Mucosa of stomach (tissue), 1 donor: ENCODE data around the gene WSCD2.

Experiments used
- H3K27me3 ChIP-seq: one replicate; pipeline ENCODE4 v1.7.0; 2013; ENCODE audit warnings: mild to moderate bottlenecking, low read length; ENCODE audit not compliant: control insufficient read depth, insufficient read depth
- H3K36me3 ChIP-seq: one replicate; pipeline ENCODE4 v1.7.0; 2013; ENCODE audit warnings: low read length; ENCODE audit not compliant: control insufficient read depth, insufficient read depth
- H3K4me1 ChIP-seq: one replicate; pipeline ENCODE4 v1.7.0; 2013; ENCODE audit warnings: mild to moderate bottlenecking, low read length; ENCODE audit not compliant: control insufficient read depth, insufficient read depth
- H3K4me3 ChIP-seq: one replicate; pipeline ENCODE4 v1.7.0; 2013; ENCODE audit warnings: low read length
- H3K9ac ChIP-seq: one replicate; pipeline ENCODE4 v1.7.0; 2013; ENCODE audit warnings: mild to moderate bottlenecking, low read length, moderate library complexity
- H3K9me3 ChIP-seq: one replicate; pipeline ENCODE4 v1.7.0; 2013; ENCODE audit warnings: mild to moderate bottlenecking, low read length, moderate library complexity; ENCODE audit not compliant: control insufficient read depth
- donor health status: Pancreatic carcinoma.

WSCD2 gene

DNA sequence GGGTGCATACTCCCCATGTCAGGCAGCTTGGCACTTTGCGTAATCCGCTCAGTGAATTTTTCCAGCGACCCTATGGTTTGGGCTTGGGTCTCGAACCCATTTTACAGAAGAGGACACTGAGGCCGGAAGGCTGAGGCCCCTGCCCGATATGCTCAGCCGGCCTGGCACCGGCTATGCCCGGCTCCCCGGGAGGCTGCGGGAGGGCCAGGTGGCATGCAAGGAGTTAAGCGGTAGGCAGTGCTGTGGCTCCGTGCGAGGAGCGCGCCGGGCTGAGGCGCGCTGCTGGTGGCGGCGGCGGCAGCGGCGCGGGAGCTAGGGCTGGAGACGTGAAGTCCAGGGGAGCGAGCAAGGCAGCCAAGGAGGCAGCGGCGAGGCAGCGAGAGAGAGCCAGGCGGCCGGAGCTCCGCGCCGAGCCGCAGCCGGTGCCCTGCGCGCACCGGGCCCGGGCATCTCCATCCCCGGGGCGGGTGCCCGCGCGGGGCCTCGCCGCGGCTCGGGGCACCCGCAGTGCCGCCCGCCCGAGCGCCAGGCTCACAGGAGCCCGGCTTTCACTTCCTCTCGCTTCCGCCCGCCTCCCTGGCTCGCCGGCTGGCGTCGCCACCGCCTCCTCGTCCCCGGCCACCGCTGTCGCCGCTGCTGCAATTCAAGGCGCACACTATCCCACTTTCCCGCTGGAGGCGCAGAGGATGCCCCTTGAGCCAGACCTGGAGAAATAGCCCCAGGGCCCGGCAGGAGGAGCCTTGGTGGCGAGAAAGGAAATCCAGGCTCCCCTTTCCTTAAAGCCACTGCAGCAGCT lies at the start of gene WSCD2:
WSCD2 (plus strand) TSS at position 272 of the 796 bp plus-strand sequence. CDS start 66,545 bp downstream, outside the sequence.
- peak within 1 kb of the TSS; percentile 61 for H3K9ac ChIP-seq
- peaks cover 7% of the 10 kb centered on the region for H3K27me3 ChIP-seq
- H3K4me1 ChIP-seq: peaks cover 9% of the 10 kb centered on the region
- peak within 1 kb of the TSS; percentile 42 for H3K4me3 ChIP-seq
- H3K9me3 ChIP-seq: no peaks in the 10 kb centered on the region
- H3K36me3 ChIP-seq: no peaks in the 10 kb centered on the region

DNA sequence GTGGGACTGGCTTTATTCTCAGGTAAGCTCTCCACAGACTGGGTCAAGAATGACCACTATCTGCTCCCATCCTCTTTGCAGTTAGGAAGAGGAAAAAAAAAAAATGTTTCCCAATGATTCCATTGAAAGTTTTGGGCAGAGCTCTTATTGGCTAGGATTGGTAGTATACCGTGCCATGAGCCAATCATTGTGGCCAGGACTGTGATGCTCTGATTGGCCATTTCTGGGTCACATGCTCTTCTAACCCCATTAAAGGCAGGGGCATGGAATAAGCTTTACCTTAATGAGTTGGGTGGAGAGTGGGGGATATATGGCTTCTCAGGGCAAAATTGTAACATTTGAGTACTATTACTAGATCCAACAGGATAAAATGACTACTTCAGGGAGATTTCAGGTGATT lies 49.4 kb upstream of the WSCD2 start:
- no peaks in the 10 kb centered on the region for H3K36me3 ChIP-seq
- H3K4me3 ChIP-seq: no peak overlapping the region
- H3K4me1 ChIP-seq: no peaks in the 10 kb centered on the region
- no peaks in the 10 kb centered on the region for H3K9me3 ChIP-seq
- H3K27me3 ChIP-seq: no peaks in the 10 kb centered on the region
- H3K9ac ChIP-seq: no peak overlapping the region

DNA sequence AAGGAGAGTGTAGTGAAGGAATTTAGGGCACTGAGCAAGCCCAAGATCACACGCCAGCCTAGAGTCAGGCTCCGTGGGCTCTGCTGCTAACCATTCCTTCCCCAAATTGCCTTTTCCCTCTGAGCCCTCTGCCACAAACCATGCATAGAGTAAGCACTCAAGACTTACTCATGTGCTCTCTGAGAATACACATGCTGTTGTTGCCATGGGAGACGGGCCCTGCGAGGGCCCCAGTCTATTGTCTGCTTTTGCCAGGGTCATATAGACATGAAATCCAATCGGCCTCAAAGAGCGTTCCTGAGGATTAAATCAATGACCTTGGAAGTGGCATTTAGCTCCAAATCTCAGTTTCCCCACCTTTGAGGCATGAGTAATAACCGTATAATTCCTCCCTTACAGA lies 48.7 kb upstream of the WSCD2 start:
- Histone ChIP-seq H3K9ac (no peak overlapping the region), H3K4me3 (no peak overlapping the region), H3K9me3 (no peaks in the 10 kb centered on the region)

DNA sequence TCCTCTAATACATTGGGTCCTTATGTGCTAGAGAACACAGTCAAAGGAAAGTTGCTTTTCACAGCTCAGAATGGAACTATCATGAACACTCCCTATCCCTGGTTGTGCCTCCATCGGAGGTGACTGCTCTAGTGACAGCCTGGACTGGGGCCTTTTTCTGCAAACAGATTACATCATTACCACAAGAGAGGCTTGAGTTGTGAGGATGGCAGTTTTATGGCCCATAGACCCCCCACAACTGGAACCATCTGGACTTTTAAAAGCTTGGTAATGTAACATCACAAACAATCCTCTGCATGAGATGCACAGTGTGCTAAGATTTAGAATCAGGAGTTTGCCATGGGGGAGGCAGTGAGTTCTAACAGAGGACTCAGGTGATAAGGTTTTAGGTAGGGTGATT lies 46.6 kb upstream of the WSCD2 start:
- Histone ChIP-seq H3K9me3 (no peaks in the 10 kb centered on the region), H3K4me3 (no peak overlapping the region), H3K27me3 (no peaks in the 10 kb centered on the region), H3K9ac (no peak overlapping the region), H3K36me3 (no peaks in the 10 kb centered on the region), H3K4me1 (no peaks in the 10 kb centered on the region)

More for the DNA sequence above, 48.7 kb upstream of the WSCD2 start:
- Histone ChIP-seq H3K4me1 (no peaks in the 10 kb centered on the region), H3K27me3 (no peaks in the 10 kb centered on the region), H3K36me3 (no peaks in the 10 kb centered on the region)

DNA sequence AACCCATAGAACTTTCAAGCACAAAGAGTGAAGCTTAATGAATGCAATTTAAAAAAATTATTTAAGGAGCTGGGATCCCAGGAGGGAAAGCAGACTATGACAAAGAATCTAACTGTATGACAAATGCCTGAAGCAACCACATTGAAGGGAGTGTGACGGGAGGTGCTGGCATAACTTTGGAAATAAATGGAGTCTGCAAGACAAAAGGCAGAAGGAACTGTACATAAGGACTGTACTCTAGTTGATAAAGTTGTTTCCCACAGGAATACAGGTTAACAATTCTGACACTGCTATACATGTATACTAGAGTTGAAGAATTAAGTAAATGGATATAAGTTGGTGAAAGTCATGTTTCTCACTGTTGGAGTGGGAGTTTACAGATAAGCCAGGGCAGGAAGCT lies 41.2 kb upstream of the WSCD2 start:
- no peak overlapping the region for H3K9ac ChIP-seq
- no peaks in the 10 kb centered on the region for H3K36me3 ChIP-seq
- peaks cover 6% of the 10 kb centered on the region for H3K27me3 ChIP-seq
- no peaks in the 10 kb centered on the region for H3K9me3 ChIP-seq
- H3K4me3 ChIP-seq: no peak overlapping the region
- no peaks in the 10 kb centered on the region for H3K4me1 ChIP-seq

DNA sequence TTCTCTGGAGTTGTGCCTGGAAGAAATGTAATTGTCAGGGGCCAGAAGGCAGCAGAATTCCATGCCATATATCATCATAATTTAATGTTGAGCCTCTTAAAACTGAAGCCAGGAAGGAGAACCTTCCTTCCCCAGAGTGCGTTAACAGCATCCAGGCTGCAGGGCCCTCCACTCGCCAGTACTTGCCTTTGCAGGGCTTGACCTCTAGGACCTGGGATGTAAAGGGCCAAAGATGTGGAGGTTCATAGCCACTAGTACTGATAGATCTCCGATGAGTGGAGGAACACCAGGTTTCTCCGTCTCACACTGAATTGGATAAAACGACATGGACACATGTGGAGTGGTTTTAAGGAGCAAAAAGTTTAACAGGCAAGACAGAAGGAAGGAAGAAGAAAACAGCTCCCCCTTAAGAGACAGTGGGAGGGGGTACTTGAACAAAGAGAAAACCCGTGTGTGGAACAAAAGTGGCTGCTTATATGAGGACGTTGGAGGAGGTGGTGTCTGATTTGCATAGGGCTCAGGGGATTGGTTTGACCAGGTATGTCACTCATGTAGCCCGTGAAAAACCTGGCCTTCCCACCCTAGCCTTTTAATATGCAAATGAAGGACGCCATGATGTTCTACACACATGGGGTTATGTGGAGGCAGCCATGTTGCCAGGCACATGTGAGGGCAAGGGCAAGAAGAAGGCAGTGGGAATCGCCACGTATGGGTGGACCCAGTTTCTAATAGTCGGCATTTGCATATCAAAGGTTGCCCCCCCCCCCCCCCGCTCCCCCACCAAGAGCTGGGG lies 38.8 kb upstream of the WSCD2 start:
- H3K27me3 ChIP-seq: peaks cover 6% of the 10 kb centered on the region
- no peaks in the 10 kb centered on the region for H3K4me1 ChIP-seq
- H3K9ac ChIP-seq: no peak overlapping the region
- H3K9me3 ChIP-seq: no peaks in the 10 kb centered on the region
- no peaks in the 10 kb centered on the region for H3K36me3 ChIP-seq
- no peak overlapping the region for H3K4me3 ChIP-seq

DNA sequence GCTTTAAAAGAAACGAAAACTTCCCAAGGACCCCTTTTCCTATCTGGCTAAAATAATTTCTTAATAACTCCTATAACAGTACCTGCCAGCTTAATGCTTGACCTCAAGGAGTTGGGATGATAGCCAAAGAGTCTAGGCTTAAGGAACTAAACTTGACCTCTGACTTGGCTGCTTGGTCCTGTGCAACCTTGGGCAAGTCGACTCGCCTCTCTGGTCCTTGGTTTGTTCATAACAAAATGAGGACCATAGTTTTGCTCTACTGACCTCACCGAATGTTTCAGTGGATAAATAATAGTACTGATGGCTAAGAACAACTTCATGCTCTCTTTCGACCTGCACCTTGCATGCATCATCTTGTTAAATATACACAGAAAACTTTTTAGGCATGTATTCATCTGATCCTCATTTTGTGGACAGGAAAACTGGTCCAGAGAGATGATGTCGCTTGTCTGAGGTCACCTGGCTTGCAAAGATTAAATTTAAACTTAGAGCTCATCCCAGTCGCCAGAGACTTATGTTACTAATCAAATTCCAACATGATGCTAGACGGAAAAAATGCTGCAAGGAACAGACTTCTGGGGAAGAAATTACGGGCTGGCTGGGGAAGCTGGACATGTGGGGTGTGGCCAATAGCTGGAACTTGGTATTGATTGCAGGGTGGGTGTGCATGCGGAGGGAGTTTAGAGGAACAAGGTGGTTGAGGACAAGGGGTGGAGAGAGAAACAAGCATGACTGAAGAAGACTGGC lies 38.0 kb upstream of the WSCD2 start:
- Histone ChIP-seq H3K4me3 (no peak overlapping the region), H3K36me3 (no peaks in the 10 kb centered on the region), H3K9me3 (no peaks in the 10 kb centered on the region), H3K27me3 (peaks cover 6% of the 10 kb centered on the region), H3K4me1 (no peaks in the 10 kb centered on the region), H3K9ac (no peak overlapping the region)

DNA sequence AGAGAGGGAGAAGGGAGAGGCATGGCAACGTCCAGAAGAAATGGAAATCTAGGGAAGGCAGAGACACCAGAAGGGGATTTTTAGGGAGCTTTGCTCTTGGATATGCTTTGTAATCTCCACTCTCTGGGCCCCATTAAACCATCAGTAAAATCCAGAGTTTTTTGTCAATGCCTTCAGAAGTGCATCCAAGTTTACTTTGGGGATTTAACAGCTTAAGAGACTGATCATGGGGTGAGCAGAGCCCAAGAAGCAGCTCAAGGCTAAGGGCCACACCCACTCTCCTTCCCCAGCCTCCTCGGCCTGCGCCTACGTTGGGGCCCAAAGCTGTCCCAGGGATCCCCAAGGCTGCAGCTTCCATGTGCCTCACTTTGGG lies 37.4 kb upstream of the WSCD2 start:
- H3K9ac ChIP-seq: no peak overlapping the region
- no peak overlapping the region for H3K4me3 ChIP-seq
- H3K36me3 ChIP-seq: no peaks in the 10 kb centered on the region
- H3K9me3 ChIP-seq: no peaks in the 10 kb centered on the region
- H3K27me3 ChIP-seq: peaks cover 6% of the 10 kb centered on the region
- no peaks in the 10 kb centered on the region for H3K4me1 ChIP-seq

DNA sequence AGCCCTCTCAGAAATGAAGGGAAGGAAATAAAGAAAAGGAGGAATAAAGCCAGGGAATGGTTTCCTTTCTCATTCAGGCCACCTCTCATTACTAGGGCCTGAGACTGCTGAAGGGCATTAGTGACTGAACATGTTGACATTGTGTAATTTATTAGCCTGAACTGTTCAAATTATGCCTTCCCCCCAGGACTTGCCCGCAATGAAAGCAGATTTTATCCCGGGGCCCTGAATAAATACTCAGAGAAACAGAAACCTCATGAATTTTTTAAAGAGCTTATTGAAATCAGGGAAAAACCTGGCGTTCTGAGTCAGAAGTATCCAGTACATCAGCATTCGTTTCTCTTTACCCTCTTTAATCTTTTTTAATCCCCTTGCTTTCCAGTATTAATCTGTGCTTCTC lies 35.9 kb upstream of the WSCD2 start:
- no peak overlapping the region for H3K9ac ChIP-seq
- peaks cover 6% of the 10 kb centered on the region for H3K27me3 ChIP-seq
- H3K9me3 ChIP-seq: no peaks in the 10 kb centered on the region
- no peak overlapping the region for H3K4me3 ChIP-seq
- no peaks in the 10 kb centered on the region for H3K36me3 ChIP-seq
- no peaks in the 10 kb centered on the region for H3K4me1 ChIP-seq

DNA sequence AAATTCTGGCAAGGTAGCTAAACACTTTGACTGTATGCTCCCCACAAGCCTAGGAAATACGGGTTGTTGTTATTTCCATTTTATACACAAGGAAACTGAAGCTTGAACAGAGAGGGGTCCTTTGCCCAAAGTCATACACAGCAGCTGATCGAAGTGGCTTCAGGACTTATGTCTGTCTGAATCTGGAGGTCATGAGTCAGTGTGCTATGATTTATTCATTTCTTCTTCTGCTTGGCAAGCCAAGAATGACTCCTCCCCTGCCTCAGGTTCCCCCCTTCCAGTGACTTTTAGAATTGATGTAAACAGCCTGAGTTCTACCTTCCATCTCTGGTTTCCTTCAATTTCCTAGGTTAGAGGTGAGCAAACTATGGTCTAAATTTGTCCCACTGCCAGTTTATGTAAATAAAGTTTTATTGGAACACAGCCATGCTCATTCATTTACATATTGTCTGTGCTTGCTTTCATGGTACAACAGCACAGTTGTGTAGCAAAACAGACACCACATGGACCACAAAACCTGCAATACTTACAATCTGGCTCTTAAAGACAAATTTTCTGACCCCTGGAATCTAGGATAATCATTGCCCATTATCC lies 34.9 kb upstream of the WSCD2 start:
- H3K9ac ChIP-seq: no peak overlapping the region
- no peaks in the 10 kb centered on the region for H3K9me3 ChIP-seq
- H3K4me1 ChIP-seq: no peaks in the 10 kb centered on the region
- H3K36me3 ChIP-seq: no peaks in the 10 kb centered on the region
- peaks cover 6% of the 10 kb centered on the region for H3K27me3 ChIP-seq
- H3K4me3 ChIP-seq: no peak overlapping the region

DNA sequence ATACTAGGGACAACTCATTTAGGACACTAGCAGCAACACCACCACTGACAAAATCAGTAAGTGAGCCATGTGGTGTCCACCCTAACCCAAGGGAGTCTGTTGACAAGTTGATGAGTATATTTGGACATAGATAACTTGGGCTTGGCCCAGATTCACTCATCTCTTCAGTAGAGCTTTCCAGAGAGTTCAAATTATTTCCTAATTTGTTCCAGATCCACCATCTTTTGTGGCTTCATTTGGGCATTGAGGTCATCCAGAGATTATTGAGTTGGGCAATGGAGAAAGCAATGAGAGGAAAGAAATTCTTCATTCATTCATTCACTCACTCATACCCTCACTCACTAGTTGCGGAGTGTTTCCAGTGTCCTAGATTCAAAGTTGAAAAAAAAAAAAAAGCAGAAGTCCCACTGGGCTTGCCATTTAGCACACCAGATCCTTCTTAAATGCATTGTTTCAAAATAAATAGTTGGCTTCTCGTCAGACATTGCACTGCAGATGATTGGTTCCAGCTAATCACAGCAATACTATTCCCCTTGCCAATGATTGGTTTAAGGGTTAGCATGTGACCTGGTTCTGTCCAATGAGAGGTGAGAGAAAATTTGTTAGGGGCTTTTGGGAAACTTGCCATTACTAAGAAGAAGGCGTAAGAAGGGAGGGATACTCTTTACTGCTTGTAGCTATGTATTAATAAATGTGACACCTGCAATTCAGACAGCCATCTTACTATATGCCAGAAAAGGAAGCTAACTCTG lies 31.8 kb upstream of the WSCD2 start:
- Histone ChIP-seq H3K4me3 (no peak overlapping the region), H3K27me3 (no peaks in the 10 kb centered on the region), H3K36me3 (no peaks in the 10 kb centered on the region), H3K9me3 (no peaks in the 10 kb centered on the region), H3K4me1 (peaks cover 14% of the 10 kb centered on the region), H3K9ac (no peak overlapping the region)
